ENCODE data around the gene PODN. TPM values are rescaled to one million over a fixed set of nuclear protein-coding genes. Genes with fewer than 3 reads are reported as not detected.

PODN gene
- total RNA-seq, 2 donors from 2014 or later = not detected

GRCh38 chr1:53038566-53038965, 23.4 kb upstream of the PODN start:
- H3K27me3 Mint-ChIP-seq = no peaks in the 10 kb centered on the region
- DNase-seq (no peak), ATAC-seq (no peak)
- H3K36me3 Mint-ChIP-seq (ENCODE audit: low read depth) = peaks cover 20% of the 10 kb centered on the region
- H3K4me3 Mint-ChIP-seq = no peak overlapping the region
- H3K9me3 ChIP-seq (ENCODE audit: control insufficient read depth, low read length, poor library complexity, severe bottlenecking) = no peaks in the 10 kb centered on the region
- no peak overlapping the region for H3K27ac Mint-ChIP-seq
- peaks cover 23% of the 10 kb centered on the region for H3K4me1 Mint-ChIP-seq

GRCh38 chr1:53043271-53043670, 18.7 kb upstream of the PODN start:
- Mint-ChIP-seq H3K27ac (no peak overlapping the region), H3K36me3 (ENCODE audit: low read depth) (peaks cover 20% of the 10 kb centered on the region), H3K27me3 (no peaks in the 10 kb centered on the region), H3K4me3 (no peak overlapping the region), H3K4me1 (peaks cover 27% of the 10 kb centered on the region)
- DNase-seq = no peak
- no peak for ATAC-seq
- H3K9me3 ChIP-seq (ENCODE audit: control insufficient read depth, low read length, poor library complexity, severe bottlenecking) = no peaks in the 10 kb centered on the region

- Mint-ChIP-seq H3K4me3 (no peak overlapping the region), H3K4me1 (peaks cover 25% of the 10 kb centered on the region)
These were observed 17.1 kb upstream of the PODN start for GRCh38 chr1:53044926-53045325.

GRCh38 chr1:53046930-53047329, 15.1 kb upstream of the PODN start:
- Mint-ChIP-seq H3K4me3 (no peak overlapping the region), H3K27ac (no peak overlapping the region), H3K4me1 (peaks cover 18% of the 10 kb centered on the region), H3K36me3 (ENCODE audit: low read depth) (no peaks in the 10 kb centered on the region), H3K27me3 (no peaks in the 10 kb centered on the region)
- H3K9me3 ChIP-seq (ENCODE audit: control insufficient read depth, low read length, poor library complexity, severe bottlenecking) = no peaks in the 10 kb centered on the region
- no peak for DNase-seq
- ATAC-seq = no peak

More at GRCh38 chr1:53044926-53045325, 17.1 kb upstream of the PODN start:
- H3K36me3 Mint-ChIP-seq (ENCODE audit: low read depth) = peaks cover 12% of the 10 kb centered on the region
- ATAC-seq (no peak), DNase-seq (no peak)
- no peak overlapping the region for H3K27ac Mint-ChIP-seq
- no peaks in the 10 kb centered on the region for H3K27me3 Mint-ChIP-seq
- no peaks in the 10 kb centered on the region for H3K9me3 ChIP-seq (ENCODE audit: control insufficient read depth, low read length, poor library complexity, severe bottlenecking)

- Mint-ChIP-seq H3K4me3 (no peak overlapping the region), H3K36me3 (ENCODE audit: low read depth) (peaks cover 4% of the 10 kb centered on the region), H3K27ac (no peak overlapping the region), H3K27me3 (no peaks in the 10 kb centered on the region), H3K4me1 (peaks cover 15% of the 10 kb centered on the region)
- DNase-seq = no peak
- no peak for ATAC-seq
- H3K9me3 ChIP-seq (ENCODE audit: control insufficient read depth, low read length, poor library complexity, severe bottlenecking) = no peaks in the 10 kb centered on the region
These were observed 14.0 kb upstream of the PODN start for GRCh38 chr1:53047737-53048736.

GRCh38 chr1:53048960-53049573, 12.9 kb upstream of the PODN start:
- peaks cover 15% of the 10 kb centered on the region for H3K4me1 Mint-ChIP-seq
- H3K27ac Mint-ChIP-seq = no peak overlapping the region
- no peak overlapping the region for H3K4me3 Mint-ChIP-seq
- H3K9me3 ChIP-seq (ENCODE audit: control insufficient read depth, low read length, poor library complexity, severe bottlenecking) = no peaks in the 10 kb centered on the region
- DNase-seq (no peak), ATAC-seq (no peak)
- no peaks in the 10 kb centered on the region for H3K27me3 Mint-ChIP-seq
- peaks cover 7% of the 10 kb centered on the region for H3K36me3 Mint-ChIP-seq (ENCODE audit: low read depth)

GRCh38 chr1:53049574-53049967, 12.4 kb upstream of the PODN start:
- DNase-seq (no peak), ATAC-seq (no peak)
- peaks cover 9% of the 10 kb centered on the region for H3K36me3 Mint-ChIP-seq (ENCODE audit: low read depth)

GRCh38 chr1:53050310-53050709, 11.7 kb upstream of the PODN start:
- H3K36me3 Mint-ChIP-seq (ENCODE audit: low read depth) = peaks cover 10% of the 10 kb centered on the region
- H3K27ac Mint-ChIP-seq = no peak overlapping the region
- no peaks in the 10 kb centered on the region for H3K9me3 ChIP-seq (ENCODE audit: control insufficient read depth, low read length, poor library complexity, severe bottlenecking)
- DNase-seq = no peak
- peaks cover 11% of the 10 kb centered on the region for H3K4me1 Mint-ChIP-seq
- ATAC-seq = no peak
- H3K27me3 Mint-ChIP-seq = no peaks in the 10 kb centered on the region
- H3K4me3 Mint-ChIP-seq = no peak overlapping the region

More at GRCh38 chr1:53049574-53049967, 12.4 kb upstream of the PODN start:
- Mint-ChIP-seq H3K4me3 (no peak overlapping the region), H3K4me1 (peaks cover 15% of the 10 kb centered on the region), H3K27me3 (no peaks in the 10 kb centered on the region), H3K27ac (no peak overlapping the region)
- H3K9me3 ChIP-seq (ENCODE audit: control insufficient read depth, low read length, poor library complexity, severe bottlenecking) = no peaks in the 10 kb centered on the region

GRCh38 chr1:53051676-53052075, 10.3 kb upstream of the PODN start:
- H3K27me3 Mint-ChIP-seq = no peaks in the 10 kb centered on the region
- no peak overlapping the region for H3K4me3 Mint-ChIP-seq
- no peak overlapping the region for H3K27ac Mint-ChIP-seq
- peaks cover 10% of the 10 kb centered on the region for H3K36me3 Mint-ChIP-seq (ENCODE audit: low read depth)
- DNase-seq (no peak), ATAC-seq (no peak)
- peaks cover 8% of the 10 kb centered on the region for H3K4me1 Mint-ChIP-seq
- no peaks in the 10 kb centered on the region for H3K9me3 ChIP-seq (ENCODE audit: control insufficient read depth, low read length, poor library complexity, severe bottlenecking)

- H3K4me1 Mint-ChIP-seq = peaks cover 2% of the 10 kb centered on the region
- H3K27me3 Mint-ChIP-seq = peaks cover 29% of the 10 kb centered on the region
- H3K36me3 Mint-ChIP-seq (ENCODE audit: low read depth) = peaks cover 10% of the 10 kb centered on the region
- no peak for ATAC-seq
- no peak overlapping the region for H3K4me3 Mint-ChIP-seq
- H3K27ac Mint-ChIP-seq = no peak overlapping the region
- DNase-seq = no peak
- no peaks in the 10 kb centered on the region for H3K9me3 ChIP-seq (ENCODE audit: control insufficient read depth, low read length, poor library complexity, severe bottlenecking)
These were observed 4.9 kb upstream of the PODN start for GRCh38 chr1:53057127-53057526.

GRCh38 chr1:53060579-53060978, 1.4 kb upstream of the PODN start:
- Mint-ChIP-seq H3K4me3 (no peak overlapping the region), H3K27me3 (peaks cover 57% of the 10 kb centered on the region), H3K36me3 (ENCODE audit: low read depth) (peaks cover 3% of the 10 kb centered on the region), H3K27ac (no peak overlapping the region), H3K4me1 (peaks cover 10% of the 10 kb centered on the region)
- ATAC-seq (no peak), DNase-seq (no peak)
- no peaks in the 10 kb centered on the region for H3K9me3 ChIP-seq (ENCODE audit: control insufficient read depth, low read length, poor library complexity, severe bottlenecking)

- peak overlapping the region; percentile 72 for H3K4me3 Mint-ChIP-seq
- peaks cover 11% of the 10 kb centered on the region for H3K4me1 Mint-ChIP-seq
These were observed 722 bp upstream of the PODN start for GRCh38 chr1:53061123-53061858.

More at GRCh38 chr1:53061123-53061858, 722 bp upstream of the PODN start:
- no peaks in the 10 kb centered on the region for H3K9me3 ChIP-seq (ENCODE audit: control insufficient read depth, low read length, poor library complexity, severe bottlenecking)
- Mint-ChIP-seq H3K27me3 (peaks cover 60% of the 10 kb centered on the region), H3K27ac (no peak overlapping the region), H3K36me3 (ENCODE audit: low read depth) (peaks cover 3% of the 10 kb centered on the region)
- no peak for ATAC-seq
- DNase-seq = no peak

All from T-helper 17 cell (primary cell).